DND-41 (cell line): ENCODE results near the gene FANCE.

Source experiments
- ATAC-seq: fragments of 200-7000 bp; cut with Tn5 transposase; 3 replicates; pipeline ENCODE4 v1.9.1; 2021; ENCODE audit warnings: low read depth; ENCODE audit not compliant: insufficient read depth
- DNase-seq: peaks from one replicate; pipeline ENCODE4 v3.0.0-alpha.2; 2020
- H2AFZ ChIP-seq: 2 replicates; pipeline ENCODE4 v1.6.0; 2012; ENCODE audit warnings: low read depth, low read length
- H3K27ac ChIP-seq: 2 replicates; pipeline ENCODE4 v1.5.1; 2012; ENCODE audit warnings: low read length, inconsistent platforms
- H3K27me3 ChIP-seq: fragments of 200-600 bp; sonication (generic); 2 replicates; pipeline ENCODE4 v1.6.0; 2012; ENCODE audit warnings: low read length, mild to moderate bottlenecking, inconsistent platforms; ENCODE audit not compliant: insufficient read depth, poor library complexity
- H3K36me3 ChIP-seq: 2 replicates; pipeline ENCODE4 v1.5.1; 2012; ENCODE audit warnings: low read length, inconsistent platforms; ENCODE audit not compliant: insufficient read depth
- H3K4me1 ChIP-seq: 2 replicates; pipeline ENCODE4 v1.5.1; 2012; ENCODE audit warnings: mild to moderate bottlenecking, low read length; ENCODE audit not compliant: insufficient read depth
- H3K4me2 ChIP-seq: 2 replicates; pipeline ENCODE4 v1.6.0; 2012; ENCODE audit warnings: mild to moderate bottlenecking, moderate library complexity, low read length, inconsistent platforms; ENCODE audit not compliant: insufficient read depth
- H3K4me3 ChIP-seq, 2 experiments: fragments of 200-600 bp in 1 of 2; shearing (Covaris generic) in 1 of 2; 2 replicates each; pipeline ENCODE4 v1.5.1; 2012 to 2016; ENCODE audit warnings: inconsistent platforms in 2 of 2, low read length in 2 of 2, mild to moderate bottlenecking in 2 of 2, low read depth in 1 of 2, moderate library complexity in 1 of 2
- H3K79me2 ChIP-seq: 2 replicates; pipeline ENCODE4 v1.6.0; 2012; ENCODE audit warnings: low read length, inconsistent platforms; ENCODE audit not compliant: insufficient read depth
- H3K9ac ChIP-seq: 2 replicates; pipeline ENCODE4 v1.6.0; 2012; ENCODE audit warnings: low read depth, mild to moderate bottlenecking, inconsistent platforms, low read length, moderate library complexity
- H3K9me3 ChIP-seq: 2 replicates; pipeline ENCODE4 v1.5.1; 2012; ENCODE audit warnings: low read length, moderate library complexity, mild to moderate bottlenecking, inconsistent platforms; ENCODE audit not compliant: insufficient read depth, severe bottlenecking
- H4K20me1 ChIP-seq: 2 replicates; pipeline ENCODE4 v1.6.0; 2012; ENCODE audit warnings: low read length; ENCODE audit not compliant: insufficient read depth
- EZH2 ChIP-seq: IDR thresholded peaks from 3 replicates; pipeline ENCODE4 v1.6.1; 2012; ENCODE audit warnings: borderline replicate concordance, low read depth, mild to moderate bottlenecking, moderate library complexity, low read length, inconsistent platforms; ENCODE audit not compliant: severe bottlenecking
- TF ChIP-seq, protein P1 (sequence below): IDR thresholded peaks from 2 replicates; pipeline ENCODE4 v1.5.1; 2012; ENCODE audit warnings: borderline replicate concordance, low read length, moderate library complexity, mild to moderate bottlenecking; ENCODE audit not compliant: poor library complexity, severe bottlenecking; ENCODE audit errors: extremely low read depth

FANCE gene

DNA sequence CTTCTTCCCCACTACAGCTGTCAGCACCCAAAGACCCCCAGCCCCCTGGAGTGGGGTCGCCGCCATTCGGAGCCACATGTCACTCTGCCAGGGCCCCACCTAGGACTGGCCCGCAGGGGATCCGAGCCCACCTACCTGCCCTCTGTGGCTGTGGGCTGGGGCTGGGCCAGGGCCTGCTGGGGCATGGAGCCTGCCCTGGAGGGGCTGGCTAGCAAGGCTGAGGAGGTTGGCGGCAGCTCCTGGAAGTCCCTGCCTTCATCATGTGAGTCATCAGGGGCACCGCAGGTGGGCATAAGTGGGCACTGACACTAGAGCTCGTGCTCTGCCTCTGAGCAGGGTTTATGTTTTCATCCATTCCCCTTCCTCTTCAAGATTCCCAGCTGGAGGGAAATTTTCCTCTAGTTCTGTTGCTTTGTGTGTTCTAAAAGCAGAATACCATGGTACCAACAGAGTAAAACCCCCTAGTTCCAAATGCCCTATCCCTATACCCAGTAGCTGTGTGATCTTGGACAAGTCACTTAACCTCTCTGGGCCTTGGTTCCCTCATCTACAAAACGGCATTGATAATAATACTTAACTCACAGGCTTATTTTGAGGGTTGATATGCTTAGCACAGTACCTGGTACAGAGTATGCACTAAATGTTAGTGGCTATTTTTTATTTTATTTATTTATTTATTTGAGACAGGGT is 8.7 kb upstream of the FANCE start:
- no peak for ATAC-seq
- Histone ChIP-seq H3K9ac (no peak overlapping the region), H2AFZ (no peak overlapping the region), H3K9me3 (no peaks in the 10 kb centered on the region), H3K4me1 (peaks cover 4% of the 10 kb centered on the region; the same call in 1 of the 2 replicates), H3K27ac (no peak overlapping the region), H3K4me3 (no peak overlapping the region), H4K20me1 (no peaks in the 10 kb centered on the region), H3K79me2 (no peaks in the 10 kb centered on the region), H3K4me2 (no peak overlapping the region), H3K27me3 (no peaks in the 10 kb centered on the region), H3K36me3 (no peaks in the 10 kb centered on the region)
- TF ChIP-seq, protein P1, sequence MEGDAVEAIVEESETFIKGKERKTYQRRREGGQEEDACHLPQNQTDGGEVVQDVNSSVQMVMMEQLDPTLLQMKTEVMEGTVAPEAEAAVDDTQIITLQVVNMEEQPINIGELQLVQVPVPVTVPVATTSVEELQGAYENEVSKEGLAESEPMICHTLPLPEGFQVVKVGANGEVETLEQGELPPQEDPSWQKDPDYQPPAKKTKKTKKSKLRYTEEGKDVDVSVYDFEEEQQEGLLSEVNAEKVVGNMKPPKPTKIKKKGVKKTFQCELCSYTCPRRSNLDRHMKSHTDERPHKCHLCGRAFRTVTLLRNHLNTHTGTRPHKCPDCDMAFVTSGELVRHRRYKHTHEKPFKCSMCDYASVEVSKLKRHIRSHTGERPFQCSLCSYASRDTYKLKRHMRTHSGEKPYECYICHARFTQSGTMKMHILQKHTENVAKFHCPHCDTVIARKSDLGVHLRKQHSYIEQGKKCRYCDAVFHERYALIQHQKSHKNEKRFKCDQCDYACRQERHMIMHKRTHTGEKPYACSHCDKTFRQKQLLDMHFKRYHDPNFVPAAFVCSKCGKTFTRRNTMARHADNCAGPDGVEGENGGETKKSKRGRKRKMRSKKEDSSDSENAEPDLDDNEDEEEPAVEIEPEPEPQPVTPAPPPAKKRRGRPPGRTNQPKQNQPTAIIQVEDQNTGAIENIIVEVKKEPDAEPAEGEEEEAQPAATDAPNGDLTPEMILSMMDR = no peak
- no peak for TF ChIP-seq EZH2
- no peak for DNase-seq

DNA sequence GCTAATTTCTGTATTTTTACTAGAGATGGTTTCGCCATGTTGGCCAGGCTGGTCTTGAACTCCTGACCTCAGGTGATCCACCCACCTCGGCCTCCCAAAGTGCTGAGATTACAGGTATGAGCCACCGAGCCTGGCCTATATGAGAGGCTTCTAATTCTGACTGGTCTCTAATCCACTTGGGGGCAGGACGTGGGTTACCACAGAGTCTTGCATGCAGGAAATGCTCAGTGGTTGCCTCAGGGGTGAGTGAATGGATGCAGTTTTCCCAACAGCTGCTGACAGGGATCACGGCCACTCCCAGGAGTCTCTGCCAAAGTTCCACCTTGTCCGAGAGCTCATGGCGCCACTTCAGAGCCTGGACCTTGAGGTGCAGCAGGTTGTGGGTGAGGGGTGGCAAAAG is 6.4 kb upstream of the FANCE start:
- TF ChIP-seq EZH2 = no peak
- TF ChIP-seq, protein P1 = no peak
- peak; percentile 73 for ATAC-seq
- no peak overlapping the region for H2AFZ ChIP-seq
- H4K20me1 ChIP-seq = no peaks in the 10 kb centered on the region
- no peak overlapping the region for H3K4me2 ChIP-seq
- H3K27ac ChIP-seq = no peak overlapping the region
- H3K27me3 ChIP-seq = no peaks in the 10 kb centered on the region
- H3K9ac ChIP-seq = no peak overlapping the region
- DNase-seq = peak; percentile 56
- H3K4me3 ChIP-seq = no peak overlapping the region
- H3K4me1 ChIP-seq = peaks cover 4% of the 10 kb centered on the region; the same call in 1 of the 2 replicates
- no peaks in the 10 kb centered on the region for H3K9me3 ChIP-seq
- no peaks in the 10 kb centered on the region for H3K79me2 ChIP-seq
- no peaks in the 10 kb centered on the region for H3K36me3 ChIP-seq

DNA sequence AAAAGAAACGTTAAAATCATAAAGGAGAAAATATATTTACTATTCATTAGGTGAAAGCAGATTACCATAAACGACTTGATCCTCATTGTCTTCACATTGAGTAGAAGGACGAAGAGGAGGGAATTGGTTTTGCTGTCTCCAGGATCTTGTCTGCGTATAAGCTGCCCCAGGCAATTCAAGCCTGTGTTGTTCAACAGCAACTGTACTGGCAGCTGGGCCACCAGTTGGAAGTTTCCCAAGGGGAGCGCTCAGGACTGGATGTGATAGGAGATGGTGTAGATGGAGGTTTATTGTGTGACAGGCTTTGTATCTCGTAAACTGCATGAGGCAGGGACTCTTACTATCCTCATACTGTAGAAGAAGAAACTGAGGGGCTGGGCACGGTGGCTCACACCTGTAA is 3.9 kb upstream of the FANCE start:
- H2AFZ ChIP-seq = no peak overlapping the region
- TF ChIP-seq, protein P1 = no peak
- no peak for TF ChIP-seq EZH2
- H3K4me2 ChIP-seq = no peak overlapping the region
- H3K27ac ChIP-seq = no peak overlapping the region
- H3K27me3 ChIP-seq = no peaks in the 10 kb centered on the region
- no peak for DNase-seq
- no peak overlapping the region for H3K9ac ChIP-seq
- H3K36me3 ChIP-seq = no peaks in the 10 kb centered on the region
- H3K4me1 ChIP-seq = peaks cover 20% of the 10 kb centered on the region
- no peaks in the 10 kb centered on the region for H3K9me3 ChIP-seq
- H3K79me2 ChIP-seq = no peaks in the 10 kb centered on the region
- ATAC-seq = no peak
- no peaks in the 10 kb centered on the region for H4K20me1 ChIP-seq
- H3K4me3 ChIP-seq = no peak overlapping the region
